Measurements from ENCODE around the gene C1GALT1.

DNA sequence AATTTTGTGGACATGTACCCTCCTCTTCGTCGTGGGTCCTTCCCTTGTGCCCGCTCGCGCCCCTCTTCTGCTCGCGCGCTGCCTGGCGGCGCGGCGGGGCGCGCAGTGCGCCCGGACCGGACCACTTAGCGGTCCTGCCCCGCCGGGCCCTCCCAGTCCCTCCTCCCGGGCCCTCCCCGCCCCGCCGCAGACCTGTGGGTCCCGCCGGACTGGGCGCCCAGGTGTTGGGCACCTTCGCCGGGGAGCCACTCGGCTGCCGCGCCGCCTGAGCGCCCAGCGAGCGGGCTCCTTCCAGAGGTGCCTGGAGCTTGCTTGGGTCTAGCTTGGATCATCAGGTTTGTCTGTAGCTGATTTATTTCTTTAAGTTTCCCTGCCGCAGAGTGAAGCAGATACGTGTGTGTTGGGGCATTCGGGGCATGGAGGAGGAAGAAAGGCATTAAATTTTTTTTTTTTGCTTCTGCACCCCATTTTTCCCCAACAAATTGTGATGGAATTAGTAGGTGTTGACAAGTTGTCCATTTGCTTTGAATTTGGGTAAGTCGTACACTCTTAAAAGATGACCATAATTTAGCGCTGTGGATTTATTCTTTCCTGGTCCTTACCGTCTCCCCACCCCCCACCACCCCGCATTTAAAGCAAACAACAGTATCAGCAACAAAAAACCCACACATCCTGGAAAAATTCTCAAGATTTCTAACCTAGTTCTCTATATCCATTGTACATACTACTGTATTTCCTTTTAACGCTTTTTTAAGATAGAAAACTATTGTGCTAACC, 905 bp downstream of the C1GALT1 start:
- TF ChIP-seq, protein P1, sequence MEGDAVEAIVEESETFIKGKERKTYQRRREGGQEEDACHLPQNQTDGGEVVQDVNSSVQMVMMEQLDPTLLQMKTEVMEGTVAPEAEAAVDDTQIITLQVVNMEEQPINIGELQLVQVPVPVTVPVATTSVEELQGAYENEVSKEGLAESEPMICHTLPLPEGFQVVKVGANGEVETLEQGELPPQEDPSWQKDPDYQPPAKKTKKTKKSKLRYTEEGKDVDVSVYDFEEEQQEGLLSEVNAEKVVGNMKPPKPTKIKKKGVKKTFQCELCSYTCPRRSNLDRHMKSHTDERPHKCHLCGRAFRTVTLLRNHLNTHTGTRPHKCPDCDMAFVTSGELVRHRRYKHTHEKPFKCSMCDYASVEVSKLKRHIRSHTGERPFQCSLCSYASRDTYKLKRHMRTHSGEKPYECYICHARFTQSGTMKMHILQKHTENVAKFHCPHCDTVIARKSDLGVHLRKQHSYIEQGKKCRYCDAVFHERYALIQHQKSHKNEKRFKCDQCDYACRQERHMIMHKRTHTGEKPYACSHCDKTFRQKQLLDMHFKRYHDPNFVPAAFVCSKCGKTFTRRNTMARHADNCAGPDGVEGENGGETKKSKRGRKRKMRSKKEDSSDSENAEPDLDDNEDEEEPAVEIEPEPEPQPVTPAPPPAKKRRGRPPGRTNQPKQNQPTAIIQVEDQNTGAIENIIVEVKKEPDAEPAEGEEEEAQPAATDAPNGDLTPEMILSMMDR (IDR thresholded peaks at IDR 0.05; ENCODE audit: low read length) = no peak
- no peak for TF ChIP-seq EZH2 (IDR thresholded peaks at IDR 0.05; ENCODE audit: borderline replicate concordance, low read length)

All from OCI-LY1 (cell line).